CD8-positive, alpha-beta memory T cell (primary cell): Measurements from ENCODE around the gene BZW1. TPM values are rescaled to one million over a fixed set of nuclear protein-coding genes. Genes with fewer than 3 reads are reported as not detected.
A peak's percentile ranks its signal among the peaks of the same experiment; 100 is the strongest.

Experiments used
- CTCF ChIA-PET: fragments of 350-600 bp; sonication (Branson Sonifier 250); formaldehyde crosslinking; loops from one replicate; lab custom pipeline; 2021; ENCODE audit warnings: antibody characterized with exemption; lab: Charles Lee
- POLR2A ChIA-PET: fragments of 350-600 bp; sonication (Branson Sonifier 250); formaldehyde crosslinking; loops from one replicate; lab custom pipeline; 2021; ENCODE audit warnings: antibody characterized with exemption; lab: Charles Lee
- DNase-seq, 5 donors: peaks; one replicate each; pipeline versions ENCODE4 v3.0.0 to v3.0.0-alpha.2; 2020 to 2022; ENCODE audit warnings: mixed read lengths in 1 of 5
- H3K27ac ChIP-seq: one replicate; pipeline ENCODE4 v1.7.0; 2013; ENCODE audit warnings: low read depth, mild to moderate bottlenecking, low read length, moderate library complexity
- H3K27me3 ChIP-seq: 2 replicates; pipeline ENCODE4 v1.7.0; 2013; ENCODE audit warnings: low read length, mild to moderate bottlenecking; ENCODE audit not compliant: insufficient read depth, poor library complexity, severe bottlenecking
- H3K36me3 ChIP-seq: 2 replicates; pipeline ENCODE4 v1.7.0; 2013; ENCODE audit warnings: mild to moderate bottlenecking, low read length, moderate library complexity; ENCODE audit not compliant: insufficient read depth
- H3K4me1 ChIP-seq: 2 replicates; pipeline ENCODE4 v1.7.0; 2013; ENCODE audit warnings: mild to moderate bottlenecking, low read length, moderate library complexity; ENCODE audit not compliant: insufficient read depth
- H3K4me3 ChIP-seq: 2 replicates; pipeline ENCODE4 v1.7.0; 2013; ENCODE audit warnings: mild to moderate bottlenecking, low read length
- H3K9me3 ChIP-seq: 2 replicates; pipeline ENCODE4 v1.7.0; 2013; ENCODE audit warnings: mild to moderate bottlenecking, low read length
- H3K27ac Mint-ChIP-seq, 8 donors: one replicate each; pipeline ENCODE4 v1.8.0; 2020 to 2021; ENCODE audit warnings: mixed read lengths in 8 of 8, mild to moderate bottlenecking in 6 of 8, inconsistent platforms in 3 of 8, moderate library complexity in 3 of 8
- H3K27me3 Mint-ChIP-seq, 2 donors: one replicate each; pipeline ENCODE4 v1.8.0; 2020 to 2021; ENCODE audit warnings: mixed read lengths in 2 of 2, mild to moderate bottlenecking in 1 of 2, moderate library complexity in 1 of 2
- H3K36me3 Mint-ChIP-seq, 3 donors: one replicate each; pipeline ENCODE4 v1.8.0; 2020 to 2021; ENCODE audit warnings: mixed read lengths in 3 of 3, inconsistent platforms in 1 of 3, mild to moderate bottlenecking in 1 of 3
- H3K4me1 Mint-ChIP-seq, 3 donors: one replicate each; pipeline ENCODE4 v1.8.0; 2020 to 2021; ENCODE audit warnings: mixed read lengths in 3 of 3, inconsistent platforms in 1 of 3, mild to moderate bottlenecking in 1 of 3
- H3K4me3 Mint-ChIP-seq, 7 donors: one replicate each; pipeline ENCODE4 v1.8.0; 2020 to 2021; ENCODE audit warnings: mixed read lengths in 7 of 7, mild to moderate bottlenecking in 6 of 7, moderate library complexity in 4 of 7, inconsistent platforms in 2 of 7
- H3K9me3 Mint-ChIP-seq, 5 donors: one replicate each; pipeline ENCODE4 v1.8.0; 2020 to 2022; ENCODE audit warnings: mixed read lengths in 5 of 5, mild to moderate bottlenecking in 3 of 5, moderate library complexity in 2 of 5, inconsistent platforms in 1 of 5
- polyA plus RNA-seq: library from polyadenylated mRNA; unstranded; fragments of 300-500 nt; fragmentation: Illumina TruSeq; gene quantifications from one replicate; pipeline ENCODE4 v1.2.3, GENCODE V29; 2021
- total RNA-seq, 2 experiments: library from RNA; stranded (reverse); gene quantifications; one replicate each; pipeline ENCODE4 v1.2.3, GENCODE V29; 2021

Gene BZW1
- total and polyA plus RNA-seq, 3 experiments from 2014 or later: 252 to 533 (median 495) TPM

DNA sequence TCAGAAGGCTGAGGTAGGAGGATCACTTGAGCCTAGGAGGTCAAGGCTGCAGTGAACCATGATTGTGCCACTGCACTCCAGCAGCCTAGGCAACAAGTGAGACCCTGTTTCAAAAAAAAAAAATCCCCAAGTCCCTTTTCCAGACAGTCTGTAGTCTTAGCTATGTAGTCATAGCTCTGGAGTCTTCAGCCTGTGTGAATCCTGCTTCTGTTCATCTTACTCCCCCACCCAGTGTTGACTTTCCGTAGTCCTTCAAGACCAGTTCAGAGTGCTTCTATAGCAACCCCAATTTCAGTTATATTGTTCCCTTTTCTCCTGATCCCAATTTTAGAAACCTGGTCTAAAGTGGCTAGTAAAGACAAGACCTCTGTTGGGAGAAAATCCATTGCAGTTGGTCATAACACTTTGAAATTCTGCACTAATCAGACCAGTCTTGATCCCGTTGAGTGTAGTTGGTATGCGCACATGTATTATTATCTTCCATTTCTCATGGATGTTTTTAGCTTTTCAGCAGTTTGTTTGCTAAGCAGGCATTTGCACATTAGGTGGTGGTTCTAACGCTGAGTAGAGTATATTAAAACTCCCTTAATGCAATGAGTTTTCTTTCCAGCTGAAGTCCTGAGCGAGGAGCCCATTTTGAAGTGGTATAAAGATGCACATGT, 9.0 kb downstream of the BZW1 start:
- POLR2A ChIA-PET: no interaction called here
- no peaks in the 10 kb centered on the region for H3K27me3 Mint-ChIP-seq

DNA sequence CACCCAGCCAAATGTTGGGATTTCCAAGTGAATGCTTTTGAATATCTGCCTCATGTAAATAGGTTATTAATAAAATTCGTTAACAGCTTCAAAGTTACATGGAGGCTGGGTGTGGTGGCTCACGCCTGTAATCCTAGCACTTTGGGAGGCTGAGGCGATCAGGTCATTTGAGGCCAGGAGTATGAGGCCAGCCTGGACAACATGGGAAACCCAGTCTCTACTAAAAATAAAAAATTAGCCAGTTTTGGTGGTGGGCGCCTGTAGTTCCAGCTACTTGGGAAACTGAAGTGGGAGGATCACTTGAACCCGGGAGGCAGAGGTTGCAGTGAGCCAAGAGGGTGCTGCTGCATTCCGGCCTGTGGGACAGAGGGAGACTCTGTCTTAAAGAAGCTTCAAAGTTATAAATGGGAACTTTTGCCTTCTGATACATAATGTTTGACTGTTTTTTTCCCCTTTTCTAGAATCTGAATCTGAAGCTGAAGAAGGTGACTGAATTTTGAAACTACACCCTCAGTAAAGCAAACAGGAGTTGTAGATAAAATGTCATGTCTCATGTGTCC, 10.1 kb downstream of the BZW1 start:
- Mint-ChIP-seq H3K4me3 (no peak overlapping the region), H3K9me3 (no peaks in the 10 kb centered on the region), H3K4me1 (peaks cover 0 to 15% (median 5%) of the 10 kb centered on the region in 3 donors), H3K36me3 (peaks cover 15 to 67% (median 17%) of the 10 kb centered on the region in 3 donors), H3K27ac (peak overlapping the region in 4 of 8 donors; percentile 19 to 62 (median 28)), H3K27me3 (no peaks in the 10 kb centered on the region)
- ChIA-PET POLR2A (no interaction called here), CTCF (interaction anchor here (1.2 kb wide), 1 partner anchor 76 kb away, joined by 3 read pairs; no protein-coding TSS in a partner anchor)
- H3K4me3 ChIP-seq: no peak overlapping the region
- no peak for DNase-seq
- H3K27me3 ChIP-seq: no peaks in the 10 kb centered on the region
- no peaks in the 10 kb centered on the region for H3K9me3 ChIP-seq
- no peak overlapping the region for H3K27ac ChIP-seq
- no peaks in the 10 kb centered on the region for H3K4me1 ChIP-seq
- peaks cover 48% of the 10 kb centered on the region for H3K36me3 ChIP-seq

More for the DNA sequence above, 9.0 kb downstream of the BZW1 start:
- no peaks in the 10 kb centered on the region for H3K4me1 ChIP-seq
- H3K9me3 ChIP-seq: no peaks in the 10 kb centered on the region
- no peak for DNase-seq
- no peaks in the 10 kb centered on the region for H3K27me3 ChIP-seq
- peaks cover 5 to 24% (median 16%) of the 10 kb centered on the region in 3 donors for H3K4me1 Mint-ChIP-seq
- H3K9me3 Mint-ChIP-seq: no peaks in the 10 kb centered on the region
- H3K4me3 ChIP-seq: no peak overlapping the region
- peaks cover 15 to 73% (median 25%) of the 10 kb centered on the region in 3 donors for H3K36me3 Mint-ChIP-seq
- peaks cover 58% of the 10 kb centered on the region for H3K36me3 ChIP-seq
- H3K4me3 Mint-ChIP-seq: no peak overlapping the region
- H3K27ac Mint-ChIP-seq: peak overlapping the region in 5 of 8 donors; percentile 22 to 90 (median 35)
- no peak overlapping the region for H3K27ac ChIP-seq
- CTCF ChIA-PET: interaction anchor here (1.2 kb wide), 1 partner anchor 77 kb away, joined by 3 read pairs; no protein-coding TSS in a partner anchor

DNA sequence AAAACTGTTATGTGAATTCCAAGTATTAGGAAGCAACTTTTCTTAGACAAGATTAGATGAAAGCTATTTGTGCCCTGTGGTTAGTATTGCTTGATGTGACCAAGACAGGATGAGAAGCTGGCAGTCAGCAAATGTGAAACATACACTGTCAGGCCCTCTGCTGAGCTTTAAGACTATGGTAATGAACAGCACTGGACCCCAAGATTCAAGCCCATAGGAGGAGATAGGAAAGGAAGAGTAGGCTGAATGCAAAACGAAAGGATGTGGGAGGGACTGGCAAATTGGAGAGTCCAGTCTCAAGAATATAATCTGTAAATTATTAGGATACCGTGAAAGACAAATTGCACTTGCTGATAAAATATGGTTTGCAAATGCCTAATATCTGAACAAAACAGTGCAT, 16.4 kb downstream of the BZW1 start:
- Histone ChIP-seq H3K9me3 (no peaks in the 10 kb centered on the region), H3K4me1 (no peaks in the 10 kb centered on the region), H3K4me3 (no peak overlapping the region), H3K27ac (no peak overlapping the region), H3K27me3 (no peaks in the 10 kb centered on the region), H3K36me3 (no peaks in the 10 kb centered on the region)
- no peak overlapping the region for H3K4me3 Mint-ChIP-seq
- H3K36me3 Mint-ChIP-seq: peaks cover 0 to 19% (median 1%) of the 10 kb centered on the region in 3 donors
- POLR2A ChIA-PET: no interaction called here
- H3K27me3 Mint-ChIP-seq: no peaks in the 10 kb centered on the region
- peak overlapping the region in 2 of 8 donors; percentile 4 to 69 for H3K27ac Mint-ChIP-seq
- no peaks in the 10 kb centered on the region for H3K4me1 Mint-ChIP-seq
- no peaks in the 10 kb centered on the region for H3K9me3 Mint-ChIP-seq
- DNase-seq: no peak
- CTCF ChIA-PET: no interaction called here

DNA sequence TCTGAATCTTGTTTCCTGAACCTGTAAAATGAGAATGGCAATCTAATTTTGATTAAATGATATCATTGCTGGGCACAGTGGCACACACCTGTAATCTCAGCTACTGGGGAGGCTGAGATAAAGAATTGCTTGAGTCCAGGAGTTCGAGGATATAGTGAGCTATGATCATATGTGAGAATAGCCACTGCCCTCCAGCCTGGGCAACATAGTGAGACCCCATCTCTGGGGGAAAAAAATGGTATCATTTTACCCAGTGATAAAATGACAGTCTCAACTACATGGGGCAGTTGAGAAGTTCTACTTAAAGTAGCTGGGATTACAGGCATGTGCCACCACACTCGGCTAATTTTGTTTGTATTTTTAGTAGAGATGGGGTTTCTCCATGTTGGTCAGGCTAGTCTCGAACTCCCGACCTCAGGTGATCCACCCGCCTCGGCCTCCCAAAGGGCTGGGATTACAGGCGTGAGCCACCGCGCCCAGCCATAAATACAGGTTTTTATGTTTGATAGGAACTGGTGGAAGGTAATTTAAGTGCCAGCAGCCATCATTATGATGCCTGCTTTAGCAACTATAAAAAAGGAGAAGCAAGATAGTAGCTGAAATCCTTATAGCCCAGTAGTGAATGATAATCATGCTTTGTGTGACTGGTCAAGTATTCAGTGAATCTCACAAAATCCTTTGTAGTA, 17.0 kb downstream of the BZW1 start:
- no peaks in the 10 kb centered on the region for H3K9me3 ChIP-seq
- H3K27ac Mint-ChIP-seq: no peak overlapping the region
- no peaks in the 10 kb centered on the region for H3K27me3 Mint-ChIP-seq
- no peak overlapping the region for H3K27ac ChIP-seq
- H3K4me3 ChIP-seq: no peak overlapping the region
- POLR2A ChIA-PET: no interaction called here
- H3K9me3 Mint-ChIP-seq: no peaks in the 10 kb centered on the region
- H3K27me3 ChIP-seq: no peaks in the 10 kb centered on the region
- no peaks in the 10 kb centered on the region for H3K4me1 Mint-ChIP-seq
- H3K4me1 ChIP-seq: no peaks in the 10 kb centered on the region
- no peaks in the 10 kb centered on the region for H3K36me3 ChIP-seq
- CTCF ChIA-PET: no interaction called here
- no peak for DNase-seq
- no peak overlapping the region for H3K4me3 Mint-ChIP-seq
- H3K36me3 Mint-ChIP-seq: peaks cover 0 to 18% (median 1%) of the 10 kb centered on the region in 3 donors

GRCh38 chr2:200829258-200829655, 17.5 kb downstream of the BZW1 start:
- Histone ChIP-seq H3K4me1 (no peaks in the 10 kb centered on the region), H3K9me3 (no peaks in the 10 kb centered on the region), H3K27ac (no peak overlapping the region), H3K36me3 (no peaks in the 10 kb centered on the region), H3K27me3 (no peaks in the 10 kb centered on the region), H3K4me3 (no peak overlapping the region)
- Mint-ChIP-seq H3K27me3 (no peaks in the 10 kb centered on the region), H3K36me3 (peaks cover 0 to 15% (median 1%) of the 10 kb centered on the region in 3 donors), H3K4me1 (no peaks in the 10 kb centered on the region), H3K9me3 (no peaks in the 10 kb centered on the region), H3K27ac (no peak overlapping the region), H3K4me3 (no peak overlapping the region)
- no peak for DNase-seq
- ChIA-PET POLR2A (no interaction called here), CTCF (no interaction called here)

DNA sequence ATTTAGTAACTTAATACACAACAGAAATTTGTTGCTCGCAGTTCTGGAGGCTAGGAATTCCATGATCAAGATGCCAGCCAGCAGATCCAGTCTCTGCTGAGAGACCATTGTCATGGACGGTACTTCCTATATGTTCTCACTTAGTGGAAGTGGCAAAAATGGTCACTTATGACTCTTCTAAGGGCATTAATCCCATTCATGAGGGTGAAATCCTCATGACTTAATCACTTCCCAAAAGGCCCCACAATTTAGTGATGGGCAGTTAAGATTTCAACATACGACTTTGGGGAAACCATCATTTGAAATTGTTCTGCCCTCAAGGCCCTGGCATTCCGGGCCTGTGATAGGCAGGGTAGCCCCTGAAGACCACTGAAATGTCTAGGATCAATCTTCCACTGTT, 23.0 kb downstream of the BZW1 start:
- peaks cover 0 to 20% (median 1%) of the 10 kb centered on the region in 3 donors for H3K36me3 Mint-ChIP-seq
- H3K9me3 ChIP-seq: peaks cover 4% of the 10 kb centered on the region
- H3K27me3 Mint-ChIP-seq: peaks cover 0 to 4% of the 10 kb centered on the region in 2 donors
- peak overlapping the region in 1 of 8 donors; percentile 44 for H3K27ac Mint-ChIP-seq
- no peaks in the 10 kb centered on the region for H3K36me3 ChIP-seq
- no peaks in the 10 kb centered on the region for H3K4me1 ChIP-seq
- CTCF ChIA-PET: no interaction called here
- H3K9me3 Mint-ChIP-seq: peaks cover 0 to 14% (median 12%) of the 10 kb centered on the region in 5 donors
- POLR2A ChIA-PET: no interaction called here
- no peak overlapping the region for H3K4me3 ChIP-seq
- H3K27me3 ChIP-seq: no peaks in the 10 kb centered on the region
- no peak for DNase-seq
- H3K4me3 Mint-ChIP-seq: no peak overlapping the region
- H3K4me1 Mint-ChIP-seq: no peaks in the 10 kb centered on the region
- H3K27ac ChIP-seq: no peak overlapping the region

GRCh38 chr2:200839513-200839912, 27.8 kb downstream of the BZW1 start:
- Mint-ChIP-seq H3K27me3 (peaks cover 0 to 4% of the 10 kb centered on the region in 2 donors), H3K4me3 (no peak overlapping the region), H3K4me1 (no peaks in the 10 kb centered on the region), H3K27ac (no peak overlapping the region), H3K36me3 (peaks cover 0 to 20% (median 1%) of the 10 kb centered on the region in 3 donors), H3K9me3 (peaks cover 0 to 14% (median 12%) of the 10 kb centered on the region in 5 donors)
- no peaks in the 10 kb centered on the region for H3K36me3 ChIP-seq
- DNase-seq: no peak
- no peaks in the 10 kb centered on the region for H3K4me1 ChIP-seq
- peaks cover 4% of the 10 kb centered on the region for H3K9me3 ChIP-seq
- no peak overlapping the region for H3K27ac ChIP-seq
- POLR2A ChIA-PET: no interaction called here
- CTCF ChIA-PET: interaction anchor here (0.8 kb wide), 1 partner anchor 9 kb away, joined by 3 read pairs; no protein-coding TSS in a partner anchor
- no peaks in the 10 kb centered on the region for H3K27me3 ChIP-seq
- H3K4me3 ChIP-seq: no peak overlapping the region
